ENCODE data around the gene MANSC1.

DNA sequence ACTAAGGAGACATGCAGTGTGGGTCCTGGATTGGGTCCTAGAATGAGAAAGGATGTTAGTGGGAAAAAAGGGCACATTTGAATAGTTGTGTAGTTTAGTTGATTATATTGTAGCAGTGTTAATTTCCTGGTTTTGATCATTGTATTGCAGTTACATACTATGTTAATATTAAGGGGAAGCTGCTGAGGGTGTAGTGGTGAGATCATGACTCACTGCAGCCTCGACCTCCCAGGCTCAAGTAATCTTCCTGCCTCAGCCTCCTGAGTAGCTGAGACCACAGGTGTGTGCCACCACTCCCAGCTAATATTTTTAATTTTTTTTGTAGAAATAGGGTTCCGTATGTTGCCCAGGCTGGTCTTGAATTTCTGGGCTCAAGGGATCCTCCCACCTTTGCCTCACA, 28.6 kb upstream of the MANSC1 start:
- TF ChIP-seq POLR2AphosphoS5 (IDR thresholded peaks at IDR 0.05; ENCODE audit: borderline replicate concordance, low read depth, low read length) (no peak), EZH2 (IDR thresholded peaks at IDR 0.05) (no peak)

All from SK-N-MC (cell line).